Measurements from ENCODE around the gene IFITM2.

Gene IFITM2

DNA sequence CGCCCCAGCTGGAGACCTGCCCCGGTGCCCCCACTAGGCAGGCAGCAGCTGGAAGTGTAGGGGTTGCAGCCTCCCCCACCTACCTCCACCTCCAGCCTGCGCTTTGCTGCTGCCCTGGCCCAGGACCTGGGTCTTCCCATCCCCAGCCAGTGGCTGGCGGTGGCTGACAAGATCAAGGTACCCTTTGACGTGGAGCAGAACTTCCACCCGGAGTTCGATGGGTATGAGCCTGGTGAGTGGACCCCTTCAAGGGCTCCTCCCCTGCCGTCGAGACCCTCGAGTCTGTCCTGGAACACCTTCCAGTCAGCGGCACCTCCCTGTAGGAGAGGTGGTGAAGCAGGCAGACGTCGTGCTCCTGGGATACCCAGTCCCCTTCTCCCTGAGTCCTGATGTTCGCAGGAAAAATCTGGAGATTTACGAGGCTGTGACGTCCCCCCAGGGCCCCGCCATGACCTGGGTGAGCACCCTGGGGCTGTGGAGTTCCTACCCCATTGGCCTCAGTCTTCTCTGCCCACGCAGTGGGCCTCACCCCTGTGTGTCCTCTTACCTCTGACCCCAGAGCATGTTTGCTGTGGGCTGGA lies 14.3 kb upstream of the IFITM2 start:
- no peak for DNase-seq (ENCODE audit: low spot score)

- DNase-seq (ENCODE audit: low spot score), result no peak
Measured at GRCh38 chr11:293852-294661, 13.6 kb upstream of the IFITM2 start.

GRCh38 chr11:294780-295179 lies 12.8 kb upstream of the IFITM2 start:
- DNase-seq (ENCODE audit: low spot score), result no peak

GRCh38 chr11:295351-296170 lies 12.1 kb upstream of the IFITM2 start:
- DNase-seq (ENCODE audit: low spot score), result no peak

- DNase-seq (ENCODE audit: low spot score), result no peak
Measured at GRCh38 chr11:296171-297050, 11.2 kb upstream of the IFITM2 start.

- no peak for DNase-seq (ENCODE audit: low spot score)
Measured at GRCh38 chr11:297051-297585, 10.5 kb upstream of the IFITM2 start.

DNA sequence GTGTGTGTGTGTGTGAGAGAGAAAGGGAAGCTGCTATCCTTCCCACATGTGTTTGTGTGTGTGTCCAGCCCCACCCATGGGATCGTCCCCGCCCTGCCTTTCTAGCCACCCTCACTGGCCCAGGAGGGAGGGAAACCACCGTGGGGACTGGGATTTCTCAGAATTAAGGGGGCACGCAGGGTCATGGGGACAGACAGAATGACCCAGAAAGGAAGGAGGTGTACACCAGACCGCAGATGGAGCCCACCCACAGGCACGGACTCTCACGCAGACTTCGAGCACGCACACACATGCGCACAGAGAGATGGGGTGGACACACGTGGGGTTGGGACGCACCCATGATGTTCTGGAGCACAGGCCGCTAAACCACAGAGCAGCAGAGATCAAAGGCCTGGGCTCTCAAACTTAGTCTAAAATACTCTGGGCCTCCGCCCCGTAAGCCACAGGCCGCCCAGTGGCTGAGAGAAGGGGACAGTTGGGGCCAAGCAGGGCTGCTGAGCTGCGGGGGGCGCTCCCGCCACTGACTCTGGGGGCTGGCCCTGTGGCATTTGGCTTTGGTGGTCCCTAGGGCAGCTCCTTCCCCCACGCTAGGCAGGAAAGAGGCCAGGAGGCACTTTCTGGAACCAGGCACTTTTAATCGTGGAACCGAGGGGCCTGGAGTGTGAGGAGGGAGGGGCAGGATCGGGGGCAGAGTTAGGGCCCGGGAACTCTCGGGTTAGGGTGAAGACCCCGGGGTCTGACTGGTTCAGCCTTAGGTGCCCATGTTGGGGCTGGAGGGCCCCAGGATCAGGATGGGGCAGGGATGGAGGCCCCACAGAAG lies 9.8 kb upstream of the IFITM2 start:
- DNase-seq (ENCODE audit: low spot score), result no peak

DNA sequence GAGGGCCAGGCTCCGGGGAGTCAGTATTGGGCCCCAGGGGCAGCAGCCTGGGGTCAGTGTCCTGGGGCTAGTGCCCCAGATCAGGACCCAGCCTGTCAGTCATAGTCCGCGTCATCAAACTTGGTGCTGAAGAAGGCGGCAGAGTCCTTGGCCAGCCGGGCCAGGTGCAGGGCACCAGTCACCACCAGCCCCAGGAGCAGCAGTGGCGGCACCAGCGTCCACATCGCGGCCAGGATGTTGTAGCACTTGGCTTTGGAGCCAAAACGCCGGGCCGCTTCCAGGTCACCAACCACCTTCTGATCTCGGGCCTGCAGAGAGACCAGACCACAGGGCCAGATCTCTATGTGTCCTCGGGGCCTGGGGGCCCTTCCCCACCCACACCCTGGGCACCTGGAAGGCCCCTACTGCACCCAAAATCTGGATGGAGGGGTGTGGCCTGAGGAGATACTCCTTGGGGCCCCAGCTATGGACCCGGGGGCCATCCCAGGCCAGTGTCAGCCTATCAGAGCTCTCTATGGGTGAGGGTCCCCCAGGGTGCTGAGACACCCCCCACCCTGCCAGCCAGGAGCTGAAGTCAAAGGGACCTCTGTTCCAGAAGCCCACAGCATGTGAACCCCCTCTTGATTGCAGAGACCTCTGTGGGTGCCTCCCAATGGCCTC lies 9.1 kb upstream of the IFITM2 start:
- DNase-seq (ENCODE audit: low spot score), result no peak

DNA sequence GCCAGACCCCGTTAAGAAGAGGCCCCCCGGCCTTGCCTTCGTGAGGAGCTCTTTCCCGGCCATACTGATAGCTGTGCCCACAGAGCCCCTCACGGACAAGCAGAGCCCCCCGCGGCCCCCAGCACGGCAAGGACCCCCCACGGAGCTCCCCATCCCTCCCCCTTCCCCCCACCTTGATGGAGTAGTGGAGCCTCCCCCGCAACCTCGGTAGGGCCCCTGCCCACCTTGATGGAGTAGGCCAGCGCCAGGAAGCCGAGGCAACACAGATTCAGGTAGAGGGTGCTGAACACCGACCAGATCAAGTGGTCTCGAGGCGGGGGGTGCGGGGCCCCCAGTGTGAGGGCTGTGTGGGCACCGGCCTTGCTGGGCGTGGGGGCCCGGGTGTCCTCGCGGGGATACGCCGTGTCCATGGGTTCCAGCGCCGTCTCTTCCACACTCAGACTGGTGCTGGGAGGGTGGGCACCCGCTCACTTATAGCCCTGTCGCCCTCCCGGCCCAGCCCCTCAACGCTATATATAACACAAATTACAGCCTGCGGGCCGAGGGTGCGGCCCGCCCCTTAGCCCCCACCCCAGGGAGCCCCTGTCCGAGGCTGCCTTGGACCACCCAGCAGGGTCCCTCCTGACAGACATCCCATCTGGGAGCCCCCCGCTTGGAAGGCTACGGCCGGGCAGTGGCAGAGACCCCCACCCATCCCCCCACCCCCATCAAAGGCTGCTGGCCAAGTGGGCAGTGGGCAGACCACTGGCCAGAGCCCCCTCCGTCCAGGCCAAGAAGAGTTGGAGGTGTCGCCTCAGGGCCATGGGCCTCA lies 8.3 kb upstream of the IFITM2 start, which contains the start of gene IFITM5:
IFITM5 (minus strand) TSS at position 446 of the 811 bp plus-strand sequence; CDS start at position 410, 36 bp downstream.
- no peak for DNase-seq (ENCODE audit: low spot score)

- no peak for DNase-seq (ENCODE audit: low spot score)
Measured at GRCh38 chr11:299951-300735, 7.5 kb upstream of the IFITM2 start.

- DNase-seq (ENCODE audit: low spot score), result no peak
Measured at GRCh38 chr11:303363-303762, 4.3 kb upstream of the IFITM2 start.

GRCh38 chr11:304061-304506 lies 3.5 kb upstream of the IFITM2 start:
- DNase-seq (ENCODE audit: low spot score), result no peak

GRCh38 chr11:304915-305843 lies 2.4 kb upstream of the IFITM2 start:
- peak; percentile 88 for DNase-seq (ENCODE audit: low spot score)

DNA sequence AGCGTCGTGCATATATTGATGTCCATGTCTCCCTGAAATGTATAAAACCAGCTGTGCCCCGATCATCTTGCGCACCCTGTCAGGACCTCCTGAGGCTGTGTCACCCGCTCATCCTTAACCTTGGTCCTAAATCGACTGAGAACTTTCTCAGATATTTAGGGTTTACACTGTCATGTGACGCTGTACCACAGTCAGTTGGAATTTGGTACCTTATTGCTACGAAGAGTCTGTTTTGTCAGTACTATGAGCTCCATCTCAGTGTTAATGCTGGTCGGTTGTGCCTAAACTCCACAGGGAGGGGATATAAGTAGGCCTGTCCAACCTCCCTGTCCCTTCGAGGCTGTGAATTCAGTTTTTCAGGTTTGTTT lies 1.8 kb upstream of the IFITM2 start:
- DNase-seq (ENCODE audit: low spot score), result no peak

DNA sequence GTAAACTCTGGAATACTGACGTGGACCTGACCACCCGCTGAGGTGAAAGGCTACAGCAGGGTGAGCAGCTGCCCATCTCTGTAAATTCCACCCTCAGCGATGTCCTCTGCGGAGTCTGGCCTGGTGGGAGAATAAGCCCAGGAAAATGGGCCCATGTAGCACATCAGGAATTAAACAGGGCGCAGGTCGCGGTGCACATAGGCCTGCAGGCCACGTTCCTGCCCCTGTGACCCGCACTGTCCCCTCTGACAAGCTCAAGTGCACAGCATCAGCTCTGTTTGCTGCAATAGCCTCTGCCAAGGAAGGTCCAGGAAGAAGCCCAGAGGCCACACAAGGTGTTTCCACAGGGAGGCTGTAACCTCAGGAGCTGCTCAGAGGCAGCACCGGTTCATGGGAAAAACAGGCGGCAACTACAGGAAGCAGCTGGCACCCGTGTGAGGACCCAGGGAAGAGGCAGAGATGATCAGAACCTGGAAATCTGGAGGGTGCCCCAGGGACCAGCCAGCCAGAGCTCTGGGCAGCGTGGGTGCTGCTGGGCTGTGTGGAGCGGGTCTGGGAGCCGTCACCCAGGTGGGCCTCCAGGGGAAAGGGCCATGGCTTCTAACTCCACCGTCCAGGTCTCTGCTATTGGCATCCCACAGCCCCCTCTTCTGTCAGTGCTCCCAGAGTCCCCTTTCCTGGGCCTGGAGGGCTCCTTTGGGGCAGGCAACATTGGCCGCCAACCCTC lies 808 bp upstream of the IFITM2 start:
- DNase-seq (ENCODE audit: low spot score), result no peak
